NCI-H1092 (cell line): ENCODE data around the gene BAIAP2.

Experiments used
- DNase-seq: peaks from one replicate; lab custom pipeline; 2025; lab: John Stamatoyannopoulos, UW

BAIAP2 gene

DNA sequence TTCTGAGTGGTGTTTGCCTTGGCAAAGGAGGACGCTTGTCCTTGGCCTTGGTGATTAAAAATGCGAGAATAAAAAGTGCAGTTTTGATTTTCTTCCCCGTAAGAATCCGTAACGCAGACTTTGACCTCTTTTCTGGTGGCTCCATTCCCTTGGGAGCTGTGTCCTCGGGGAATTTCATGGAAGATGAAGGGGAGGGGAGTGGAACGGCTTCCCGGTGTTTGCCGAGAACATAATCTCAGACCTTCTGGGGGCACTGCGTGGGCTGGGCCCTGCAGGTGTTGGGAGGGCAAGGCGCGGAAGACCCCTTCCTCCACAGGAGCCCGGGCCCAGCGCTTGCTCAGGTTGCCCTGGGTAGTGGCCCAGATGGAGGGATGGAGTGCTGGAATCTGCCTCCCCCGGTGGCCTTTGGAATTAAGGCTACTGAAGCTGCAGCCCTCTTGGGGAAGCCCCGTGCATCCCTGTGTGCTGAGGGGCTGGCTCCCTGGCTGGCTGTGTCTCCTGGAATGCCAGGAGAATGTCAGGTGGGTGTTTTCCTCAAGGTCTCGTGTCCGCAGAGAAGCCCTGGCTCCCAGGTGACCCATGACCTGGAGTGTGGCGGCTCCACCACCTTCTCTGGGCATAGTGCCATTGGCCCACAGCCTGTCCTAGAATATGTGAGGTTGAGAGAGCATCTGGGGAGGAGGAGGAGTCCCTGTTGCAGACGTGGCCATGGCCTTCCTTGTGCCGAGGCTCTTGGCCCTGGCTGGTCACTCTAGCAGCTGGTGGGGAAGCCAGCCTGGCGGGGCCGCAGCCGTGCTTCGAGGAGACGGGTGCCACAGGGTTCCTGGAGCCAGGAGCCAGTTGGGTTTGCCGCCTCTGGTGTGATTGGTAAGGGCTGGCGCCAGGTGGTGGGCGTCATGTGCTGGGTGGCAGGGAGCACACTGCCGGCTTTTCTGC lies 3.1 kb downstream of the BAIAP2 start:
- DNase-seq = no peak

- DNase-seq = no peak
These were observed 4.1 kb downstream of the BAIAP2 start for GRCh38 chr17:81039096-81039495.

- no peak for DNase-seq
These were observed 5.2 kb downstream of the BAIAP2 start for GRCh38 chr17:81039854-81040758.

DNA sequence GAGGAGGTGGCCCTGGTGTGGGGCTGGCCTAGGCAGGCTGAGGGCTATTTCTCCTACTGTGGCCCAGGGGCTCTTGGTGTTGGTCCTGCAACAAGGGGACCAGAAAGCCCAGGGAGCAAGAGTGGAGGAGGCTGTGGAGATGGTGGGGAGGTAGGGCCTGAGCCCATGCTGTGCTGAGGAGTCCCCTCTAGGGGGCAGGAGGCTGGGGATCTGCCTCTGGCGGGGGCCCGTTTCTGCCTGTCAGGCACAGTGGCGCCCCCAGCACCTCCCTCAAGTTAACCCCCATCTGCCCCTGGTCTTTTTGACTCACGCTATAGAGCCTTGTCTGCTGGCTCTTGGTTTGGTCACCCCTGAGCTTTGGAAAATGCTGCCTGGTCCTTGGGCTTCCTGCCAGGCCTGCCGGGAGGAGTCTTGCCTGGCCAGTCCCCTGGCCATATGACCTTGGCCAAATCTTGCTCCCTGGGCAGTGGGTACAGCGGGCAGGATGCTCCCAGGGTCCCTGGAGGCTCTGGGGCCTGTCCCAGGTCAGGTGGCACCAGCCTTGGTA lies 5.9 kb downstream of the BAIAP2 start:
- DNase-seq = no peak

GRCh38 chr17:81042606-81043005 lies 7.7 kb downstream of the BAIAP2 start:
- no peak for DNase-seq

GRCh38 chr17:81043319-81043724 lies 8.4 kb downstream of the BAIAP2 start:
- DNase-seq = no peak

DNA sequence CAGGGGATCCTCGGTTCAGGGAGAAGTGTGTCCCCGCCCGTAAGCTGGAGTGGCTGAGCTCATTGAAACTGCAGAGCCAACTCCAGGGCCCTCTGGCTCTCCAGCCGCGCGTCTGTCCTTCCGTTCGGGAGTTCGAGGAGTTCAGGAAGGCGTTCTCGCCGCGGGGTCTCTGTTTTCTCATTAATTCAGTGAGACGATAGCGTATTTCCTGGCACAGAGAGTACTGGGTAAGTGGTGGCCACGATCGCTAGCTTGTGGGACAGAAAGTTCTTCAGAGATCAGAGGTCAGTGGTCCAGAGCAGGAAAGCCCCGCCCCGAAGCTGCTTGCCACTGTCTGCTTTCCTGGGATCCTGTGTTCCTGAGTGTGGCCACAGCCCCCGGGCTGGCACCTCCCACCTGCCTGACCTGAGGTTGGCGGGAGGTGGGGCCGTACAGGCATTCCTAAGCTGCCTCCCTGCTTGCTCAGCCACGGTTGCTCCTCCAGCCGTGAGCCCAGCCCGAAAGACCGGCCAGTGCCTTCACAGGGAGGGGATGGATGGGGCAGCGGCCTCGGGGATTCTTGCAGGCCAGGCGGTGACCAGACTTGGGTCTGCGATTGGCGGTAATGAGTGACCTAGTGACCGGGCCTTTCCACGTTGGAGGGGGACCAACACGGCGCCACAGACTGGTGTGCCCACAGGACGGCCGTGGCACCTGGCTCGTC lies 8.9 kb downstream of the BAIAP2 start:
- DNase-seq = no peak

- DNase-seq = no peak
These were observed 9.4 kb downstream of the BAIAP2 start for GRCh38 chr17:81044428-81044763.

DNA sequence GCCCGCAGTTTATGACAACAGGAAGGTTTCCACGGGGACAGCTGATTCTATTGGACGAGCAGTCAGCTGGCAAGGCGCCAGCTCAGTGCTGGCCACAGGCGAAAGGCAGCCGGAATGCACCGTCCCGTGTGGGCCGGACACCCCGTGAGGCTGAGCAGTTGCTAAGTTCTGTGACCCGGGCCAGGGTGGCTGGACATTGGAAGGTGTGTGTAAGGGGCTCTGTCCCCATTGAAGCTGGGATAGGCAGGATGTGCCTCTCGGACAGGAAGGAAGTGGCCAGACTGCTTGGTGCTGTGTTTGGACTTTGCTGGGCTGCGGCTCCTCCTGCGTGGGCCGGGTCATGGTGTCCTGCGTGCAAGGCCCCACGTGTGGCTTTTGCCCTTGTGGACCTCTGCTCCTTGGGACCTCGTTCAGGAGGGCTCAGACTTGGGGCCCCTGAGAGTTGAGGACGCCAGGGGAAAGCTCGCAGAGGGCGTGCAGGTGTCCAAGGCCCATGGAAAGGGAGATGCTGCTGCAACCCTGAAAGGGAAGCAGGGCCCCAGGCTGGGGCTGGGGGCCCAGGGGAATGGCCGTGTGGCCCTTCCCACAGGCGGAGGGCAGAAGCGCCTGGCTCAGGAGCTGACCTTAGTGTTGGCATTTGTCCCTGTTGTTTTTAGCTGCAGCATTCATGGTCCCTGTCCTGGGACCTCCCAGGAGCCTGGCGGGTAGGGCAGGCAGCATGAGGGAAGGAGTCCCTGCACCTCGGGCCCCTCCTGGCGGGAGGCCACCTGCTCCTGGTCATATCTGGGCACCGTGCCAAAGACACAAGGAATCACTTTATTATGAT lies 10.0 kb downstream of the BAIAP2 start:
- DNase-seq = peak; percentile 45

DNA sequence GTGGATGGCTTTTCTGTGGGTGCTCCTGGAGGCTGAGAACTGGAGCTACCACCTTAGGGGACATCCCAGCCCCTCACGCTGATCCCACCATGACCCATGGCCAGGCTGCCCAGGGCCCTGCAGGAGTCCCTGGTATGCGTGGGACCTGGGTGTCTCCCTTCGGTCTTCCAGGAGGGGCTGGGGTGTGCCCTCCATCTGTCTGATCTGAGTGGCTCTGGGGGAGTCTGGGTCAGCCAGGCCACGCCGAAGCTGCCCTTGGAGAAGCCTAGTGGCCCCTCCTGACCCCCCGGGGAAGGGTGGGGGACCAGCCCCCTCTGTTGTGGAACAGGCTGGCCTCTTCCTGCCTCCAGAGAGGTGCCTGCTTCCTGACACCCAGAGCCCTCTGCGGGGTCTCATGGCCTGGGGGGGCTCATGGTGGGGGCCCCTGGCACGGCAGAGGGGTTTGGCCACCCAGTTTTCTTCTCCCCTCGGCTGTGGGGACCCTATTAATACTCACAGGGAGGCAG lies 10.7 kb downstream of the BAIAP2 start:
- no peak for DNase-seq

DNA sequence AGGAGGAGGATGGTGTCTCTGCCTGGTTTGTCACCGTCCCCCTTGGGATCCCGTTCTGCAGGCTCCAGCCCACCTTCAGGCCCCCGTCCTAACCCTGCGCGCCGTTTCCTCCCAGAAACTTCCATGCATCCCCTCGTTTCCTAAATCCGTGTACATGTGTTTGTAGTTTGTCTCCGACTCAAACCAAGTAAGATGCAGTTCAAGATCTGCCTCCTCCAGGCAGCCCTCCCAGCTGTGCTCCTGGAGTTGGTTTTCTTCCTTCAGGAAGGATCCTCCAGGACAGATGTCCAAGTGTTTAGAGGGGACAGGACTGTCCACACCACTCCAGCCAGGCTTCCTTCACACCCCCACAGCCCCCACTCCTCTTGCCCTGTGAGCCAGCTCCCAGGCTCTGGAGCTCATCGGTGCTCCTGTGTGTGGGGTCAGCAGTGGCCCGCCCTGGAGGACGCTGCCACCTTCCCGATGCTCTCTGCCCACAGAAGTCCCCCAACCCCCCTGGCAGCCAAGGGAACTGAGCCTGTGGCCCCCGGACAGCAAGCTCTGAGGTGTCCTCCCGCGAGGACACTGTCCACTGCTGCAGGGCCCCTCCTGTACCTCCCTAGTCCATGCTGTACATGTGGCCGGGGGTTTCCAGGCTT lies 11.3 kb downstream of the BAIAP2 start:
- DNase-seq = no peak

- DNase-seq = no peak
These were observed 11.9 kb downstream of the BAIAP2 start for GRCh38 chr17:81046770-81047359.

- no peak for DNase-seq
These were observed 13.9 kb downstream of the BAIAP2 start for GRCh38 chr17:81048827-81049371.

GRCh38 chr17:81049372-81049911 lies 14.5 kb downstream of the BAIAP2 start:
- DNase-seq = no peak

GRCh38 chr17:81049973-81050551 lies 15.1 kb downstream of the BAIAP2 start:
- no peak for DNase-seq

- DNase-seq = no peak
These were observed 16.0 kb downstream of the BAIAP2 start for GRCh38 chr17:81050645-81051625.

DNA sequence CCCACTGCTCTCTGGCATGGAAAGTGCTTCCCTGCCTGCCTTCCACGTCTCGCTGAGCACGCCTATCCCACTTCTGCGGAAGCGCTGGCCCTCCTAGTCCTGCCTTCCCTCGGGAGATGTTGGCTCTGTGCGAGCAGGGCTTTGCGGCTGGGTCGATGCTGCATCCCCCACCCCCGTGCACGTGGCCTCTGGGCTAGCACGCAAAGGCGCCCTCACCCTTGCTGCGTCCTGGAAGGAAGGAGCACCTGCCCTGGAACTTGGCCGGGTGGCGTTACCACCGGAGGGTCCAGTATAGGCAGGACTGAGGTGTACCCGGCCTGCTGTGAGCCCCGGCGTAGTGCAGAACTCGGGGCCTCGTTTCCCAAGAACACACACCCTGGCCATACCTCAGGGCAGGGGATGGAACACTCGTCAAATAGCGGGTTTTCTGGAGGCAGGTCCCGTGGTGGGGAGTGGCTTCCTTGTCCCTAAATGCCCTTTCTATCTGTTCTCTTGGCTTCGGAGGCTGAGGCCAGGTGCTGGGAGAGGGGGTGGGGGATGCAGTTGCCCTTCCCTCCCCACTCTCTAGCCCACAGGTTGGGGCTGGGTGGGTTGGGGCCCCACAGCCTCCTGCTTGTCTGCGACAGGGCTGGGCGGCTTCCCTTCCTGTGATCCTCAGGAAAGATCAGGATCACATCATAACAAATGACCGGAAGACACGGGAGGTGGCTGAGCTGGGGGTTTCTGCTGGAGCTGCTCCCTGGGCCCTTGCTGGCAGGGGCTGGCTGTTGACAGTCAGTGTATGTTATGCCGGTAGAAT lies 17.4 kb downstream of the BAIAP2 start:
- DNase-seq = peak; percentile 32
